Type B pancreatic cell (in vitro differentiated cells): ENCODE measurements around the gene SPEG. TPM values are rescaled to one million over a fixed set of nuclear protein-coding genes. Genes with fewer than 3 reads are reported as not detected.

Experiments
- DNase-seq: peaks from one replicate; pipeline ENCODE4 v3.0.0; 2021; ENCODE audit warnings: mixed read lengths; ENCODE audit not compliant: unreplicated experiment; ENCODE audit errors: extremely low spot score
- H3K27ac Mint-ChIP-seq: 2 replicates; pipeline ENCODE4 v1.8.0; 2021; ENCODE audit warnings: mild to moderate bottlenecking, mixed read lengths
- H3K27me3 Mint-ChIP-seq: 2 replicates; pipeline ENCODE4 v1.8.0; 2021; ENCODE audit warnings: mixed read lengths
- H3K36me3 Mint-ChIP-seq: 2 replicates; pipeline ENCODE4 v1.8.0; 2021; ENCODE audit warnings: mixed read lengths
- H3K4me1 Mint-ChIP-seq: one replicate; pipeline ENCODE4 v1.8.0; 2021; ENCODE audit warnings: mixed read lengths; ENCODE audit not compliant: unreplicated experiment
- H3K4me3 Mint-ChIP-seq: 2 replicates; pipeline ENCODE4 v1.8.0; 2021; ENCODE audit warnings: mild to moderate bottlenecking, mixed read lengths
- H3K9me3 Mint-ChIP-seq: 2 replicates; pipeline ENCODE4 v1.8.0; 2021; ENCODE audit warnings: mixed read lengths
- CTCF ChIP-seq: fragments of 200-600 bp; sonication (generic); conservative IDR thresholded peaks from 2 replicates; pipeline ENCODE4 v1.5.0; 2021; ENCODE audit warnings: antibody characterized with exemption, mild to moderate bottlenecking
- total RNA-seq: library from RNA; stranded (reverse); gene quantifications from 2 replicates; pipeline ENCODE4 v1.2.1, GENCODE V29; 2021; ENCODE audit warnings: low replicate concordance

Gene SPEG
- total RNA-seq, 1 donor from 2014 or later, result 49.4 TPM

GRCh38 chr2:219474285-219475060, 39.8 kb downstream of the SPEG start:
- no peak overlapping the region for H3K4me3 Mint-ChIP-seq
- no peaks in the 10 kb centered on the region for H3K36me3 Mint-ChIP-seq
- H3K27me3 Mint-ChIP-seq, result peaks cover 6% of the 10 kb centered on the region
- no peak for TF ChIP-seq CTCF
- DNase-seq, result no peak
- H3K9me3 Mint-ChIP-seq, result no peaks in the 10 kb centered on the region
- peaks cover 21% of the 10 kb centered on the region for H3K4me1 Mint-ChIP-seq
- H3K27ac Mint-ChIP-seq, result no peak overlapping the region

GRCh38 chr2:219475278-219475677, 40.6 kb downstream of the SPEG start:
- DNase-seq, result no peak
- Mint-ChIP-seq H3K4me3 (no peak overlapping the region), H3K27ac (no peak overlapping the region), H3K36me3 (no peaks in the 10 kb centered on the region), H3K9me3 (no peaks in the 10 kb centered on the region), H3K4me1 (peaks cover 21% of the 10 kb centered on the region), H3K27me3 (peaks cover 10% of the 10 kb centered on the region)
- TF ChIP-seq CTCF, result no peak

GRCh38 chr2:219475697-219476651, 41.3 kb downstream of the SPEG start:
- no peaks in the 10 kb centered on the region for H3K9me3 Mint-ChIP-seq
- H3K36me3 Mint-ChIP-seq, result no peaks in the 10 kb centered on the region
- peaks cover 19% of the 10 kb centered on the region for H3K4me1 Mint-ChIP-seq
- peak; percentile 95 for TF ChIP-seq CTCF
- H3K27me3 Mint-ChIP-seq, result peaks cover 12% of the 10 kb centered on the region
- DNase-seq, result peak; percentile 87
- H3K4me3 Mint-ChIP-seq, result peak overlapping the region; percentile 81
- peak overlapping the region; percentile 66 for H3K27ac Mint-ChIP-seq

- Mint-ChIP-seq H3K4me1 (peaks cover 19% of the 10 kb centered on the region), H3K4me3 (peak overlapping the region; percentile 81), H3K27me3 (peaks cover 18% of the 10 kb centered on the region), H3K9me3 (no peaks in the 10 kb centered on the region), H3K36me3 (no peaks in the 10 kb centered on the region), H3K27ac (peak overlapping the region; percentile 66)
- DNase-seq, result no peak
- no peak for TF ChIP-seq CTCF
Measured at GRCh38 chr2:219476652-219477151, 42.1 kb downstream of the SPEG start.

GRCh38 chr2:219477179-219477578, 42.5 kb downstream of the SPEG start:
- Mint-ChIP-seq H3K27ac (peak overlapping the region; percentile 34), H3K27me3 (peaks cover 22% of the 10 kb centered on the region), H3K36me3 (no peaks in the 10 kb centered on the region), H3K4me1 (peaks cover 19% of the 10 kb centered on the region), H3K9me3 (no peaks in the 10 kb centered on the region), H3K4me3 (peak overlapping the region; percentile 81)
- TF ChIP-seq CTCF, result no peak
- DNase-seq, result no peak
